ENCODE results near the gene ERCC3. TPM values are rescaled to one million over a fixed set of nuclear protein-coding genes. Genes with fewer than 3 reads are reported as not detected.

Gene ERCC3
- total RNA-seq, 1 experiment from 2014 or later, result 60.8 TPM

DNA sequence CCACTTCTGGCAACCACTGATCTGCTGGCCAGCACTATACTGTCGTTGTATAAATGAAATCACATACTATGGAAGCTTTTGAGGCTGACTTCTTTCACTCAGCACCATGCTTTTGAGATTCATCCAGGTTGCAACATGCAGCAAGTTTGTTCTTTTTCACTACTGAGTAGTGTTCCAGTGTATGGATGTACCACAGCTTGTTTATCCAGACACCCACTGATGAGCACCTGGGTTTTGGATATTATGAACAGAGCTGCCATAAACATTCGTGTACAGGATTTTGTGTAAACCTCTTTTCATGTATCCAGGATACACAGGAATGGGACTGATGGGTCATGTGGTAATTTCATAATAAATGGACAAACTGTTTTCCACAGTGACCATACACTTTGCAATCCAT, 10.7 kb downstream of the ERCC3 start:
- WGBS (ENCODE audit: extremely low coverage, insufficient read length, low lambda C conversion rate), result no CpG with 5 or more reads among the region's 2 CpGs

More for the DNA sequence above, 10.7 kb downstream of the ERCC3 start:
- no peak overlapping the region for H3K4ac ChIP-seq (ENCODE audit: low read depth, low read length)
- TF ChIP-seq, protein P1, sequence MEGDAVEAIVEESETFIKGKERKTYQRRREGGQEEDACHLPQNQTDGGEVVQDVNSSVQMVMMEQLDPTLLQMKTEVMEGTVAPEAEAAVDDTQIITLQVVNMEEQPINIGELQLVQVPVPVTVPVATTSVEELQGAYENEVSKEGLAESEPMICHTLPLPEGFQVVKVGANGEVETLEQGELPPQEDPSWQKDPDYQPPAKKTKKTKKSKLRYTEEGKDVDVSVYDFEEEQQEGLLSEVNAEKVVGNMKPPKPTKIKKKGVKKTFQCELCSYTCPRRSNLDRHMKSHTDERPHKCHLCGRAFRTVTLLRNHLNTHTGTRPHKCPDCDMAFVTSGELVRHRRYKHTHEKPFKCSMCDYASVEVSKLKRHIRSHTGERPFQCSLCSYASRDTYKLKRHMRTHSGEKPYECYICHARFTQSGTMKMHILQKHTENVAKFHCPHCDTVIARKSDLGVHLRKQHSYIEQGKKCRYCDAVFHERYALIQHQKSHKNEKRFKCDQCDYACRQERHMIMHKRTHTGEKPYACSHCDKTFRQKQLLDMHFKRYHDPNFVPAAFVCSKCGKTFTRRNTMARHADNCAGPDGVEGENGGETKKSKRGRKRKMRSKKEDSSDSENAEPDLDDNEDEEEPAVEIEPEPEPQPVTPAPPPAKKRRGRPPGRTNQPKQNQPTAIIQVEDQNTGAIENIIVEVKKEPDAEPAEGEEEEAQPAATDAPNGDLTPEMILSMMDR (conservative IDR thresholded peaks at IDR 0.05), result no peak
- no peak overlapping the region for H3K27ac Mint-ChIP-seq
- H3K27me3 Mint-ChIP-seq (ENCODE audit: low read depth), result no peaks in the 10 kb centered on the region
- no peak overlapping the region for H2AK5ac ChIP-seq (ENCODE audit: insufficient read length, low read length)
- DNase-seq, result no peak
- no peak overlapping the region for H3K9ac ChIP-seq (ENCODE audit: extremely low read depth, insufficient read length, low read length)
- no peak overlapping the region for H2BK5ac ChIP-seq (ENCODE audit: insufficient read length, low read length)
- no peak overlapping the region for H3K14ac ChIP-seq (ENCODE audit: insufficient read depth, low read length)
- no peak overlapping the region for H3K56ac ChIP-seq (ENCODE audit: insufficient read length, low read depth, low read length)
- H3K4me1 Mint-ChIP-seq, result no peaks in the 10 kb centered on the region
- H2AFZ ChIP-seq (ENCODE audit: low read length), result no peak overlapping the region
- no peak overlapping the region for H4K8ac ChIP-seq (replicated peaks; ENCODE audit: insufficient read length, low read depth, low read length)
- H3K23me2 ChIP-seq (ENCODE audit: insufficient read length, low read depth, low read length, poor library complexity, severe bottlenecking), result no peaks in the 10 kb centered on the region
- H3K79me1 ChIP-seq (ENCODE audit: insufficient read depth, low read depth, low read length, poor library complexity, severe bottlenecking), result peaks cover 4% of the 10 kb centered on the region
- no peak overlapping the region for H3K18ac ChIP-seq (ENCODE audit: insufficient read length, low read depth, low read length)
- H3K4me1 ChIP-seq (ENCODE audit: insufficient read depth, low read length), result no peaks in the 10 kb centered on the region
- no peaks in the 10 kb centered on the region for H4K20me1 ChIP-seq (ENCODE audit: control insufficient read depth, insufficient read depth, insufficient read length)
- H2BK15ac ChIP-seq (ENCODE audit: low read depth, low read length), result no peak overlapping the region
- H4K91ac ChIP-seq (ENCODE audit: insufficient read length, low read depth, low read length), result no peak overlapping the region
- H3K27ac ChIP-seq (ENCODE audit: insufficient read length, low read depth, low read length), result no peak overlapping the region
- no peaks in the 10 kb centered on the region for H3K27me3 ChIP-seq (ENCODE audit: insufficient read depth, low read length)
- no peak overlapping the region for H3T11ph ChIP-seq (ENCODE audit: low read length)
- H3K4me3 Mint-ChIP-seq, result no peak overlapping the region
- peaks cover 73 to 99% (median 96%) of the 10 kb centered on the region in 3 experiments for H3K36me3 Mint-ChIP-seq (ENCODE audit: insufficient read depth in 1 of 3, low read depth in 3 of 3)
- H3K79me2 ChIP-seq (ENCODE audit: insufficient read depth, low read length), result 0 out of 2 replicates have a peak, but pooled peaks cover 5% of the 10 kb centered on the region
- no peak overlapping the region for H2BK20ac ChIP-seq (ENCODE audit: low read depth, low read length, poor library complexity, severe bottlenecking)
- no peak overlapping the region for H3K23ac ChIP-seq (ENCODE audit: insufficient read length, low read depth, low read length)
- no peak overlapping the region for H3K4me2 ChIP-seq (ENCODE audit: insufficient read depth, insufficient read length, low read length)
- H3K9me3 Mint-ChIP-seq, result peaks cover 11 to 16% of the 10 kb centered on the region in 2 experiments; a peak in 4 of 5 replicates
- no peak overlapping the region for H2BK120ac ChIP-seq (ENCODE audit: low read depth, low read length, poor library complexity, severe bottlenecking)
- H4K5ac ChIP-seq (ENCODE audit: insufficient read length, low read depth, low read length), result no peak overlapping the region
- H3K9me3 ChIP-seq (ENCODE audit: control insufficient read depth, low read depth, low read length), result peaks cover 6% of the 10 kb centered on the region
- H2BK12ac ChIP-seq (ENCODE audit: insufficient read length, low read depth, low read length), result no peak overlapping the region
